DND-41 (cell line): ENCODE data around the gene IL4R.

Experiments
- CTCF ChIP-seq: IDR thresholded peaks from 2 replicates; pipeline ENCODE4 v1.5.1; 2012; ENCODE audit warnings: borderline replicate concordance, low read length, moderate library complexity, mild to moderate bottlenecking; ENCODE audit not compliant: poor library complexity, severe bottlenecking; ENCODE audit errors: extremely low read depth
- EZH2 ChIP-seq: IDR thresholded peaks from 3 replicates; pipeline ENCODE4 v1.6.1; 2012; ENCODE audit warnings: borderline replicate concordance, low read depth, mild to moderate bottlenecking, moderate library complexity, low read length, inconsistent platforms; ENCODE audit not compliant: severe bottlenecking

GRCh38 chr16:27302126-27302525 is 11.6 kb upstream of the IL4R start:
- TF ChIP-seq CTCF = no peak
- TF ChIP-seq EZH2 = no peak
